HG02852 (cell line): ENCODE measurements around the gene LPIN2.
A peak's percentile ranks its signal among the peaks of the same experiment; 100 is the strongest.
"Not testable (repeated sequence)": the region's sequence is repeated elsewhere in the genome, so short reads cannot be mapped to it uniquely, and the experiment has no call there.

ENCODE experiments used
- ATAC-seq: cut with Tn5 transposase; IDR thresholded peaks from one replicate; pipeline ENCODE4 v1.9.1; 2021; ENCODE audit warnings: mild to moderate bottlenecking, moderate library complexity; ENCODE audit not compliant: unreplicated experiment

Gene LPIN2

GRCh38 chr18:3044931-3045698 lies 32.2 kb upstream of the LPIN2 start:
- no peak for ATAC-seq

GRCh38 chr18:3042379-3042778 lies 29.4 kb upstream of the LPIN2 start:
- no peak for ATAC-seq

- ATAC-seq = no peak
Observed at GRCh38 chr18:3041843-3042242, 28.9 kb upstream of the LPIN2 start.

GRCh38 chr18:3040881-3041280 lies 27.9 kb upstream of the LPIN2 start:
- no peak for ATAC-seq

GRCh38 chr18:3040173-3040572 lies 27.2 kb upstream of the LPIN2 start:
- ATAC-seq = no peak

- ATAC-seq = peak; percentile 99
Observed at GRCh38 chr18:3037423-3037915, 24.5 kb upstream of the LPIN2 start.

- ATAC-seq = no peak
Observed at GRCh38 chr18:3036108-3036507, 23.2 kb upstream of the LPIN2 start.

- ATAC-seq = no peak
Observed at GRCh38 chr18:3035635-3036034, 22.7 kb upstream of the LPIN2 start.

- ATAC-seq = no peak
Observed at GRCh38 chr18:3032721-3033120, 19.8 kb upstream of the LPIN2 start.

- ATAC-seq = no peak
Observed at GRCh38 chr18:3029215-3029952, 16.4 kb upstream of the LPIN2 start.

GRCh38 chr18:3028115-3028514 lies 15.2 kb upstream of the LPIN2 start:
- not testable (repeated sequence) for ATAC-seq

GRCh38 chr18:3027370-3027891 lies 14.5 kb upstream of the LPIN2 start:
- no peak for ATAC-seq

GRCh38 chr18:3025544-3025943 lies 12.6 kb upstream of the LPIN2 start:
- ATAC-seq = no peak

GRCh38 chr18:3023603-3024002 lies 10.7 kb upstream of the LPIN2 start:
- ATAC-seq = not testable (repeated sequence)

GRCh38 chr18:3016585-3017297 lies 3.8 kb upstream of the LPIN2 start:
- no peak for ATAC-seq

- ATAC-seq = no peak
Observed at GRCh38 chr18:3015851-3016250, 2.9 kb upstream of the LPIN2 start.

- no peak for ATAC-seq
Observed at GRCh38 chr18:3015204-3015592, 2.3 kb upstream of the LPIN2 start.

GRCh38 chr18:3014503-3015203 lies 1.7 kb upstream of the LPIN2 start:
- ATAC-seq = no peak

- ATAC-seq = peak; percentile 23
Observed at GRCh38 chr18:3012136-3013023, 564 bp downstream of the LPIN2 start.

- ATAC-seq = no peak
Observed at GRCh38 chr18:3010086-3010485, 2.9 kb downstream of the LPIN2 start.
